ENCODE data around the gene OR10G8.
"Not testable (repeated sequence)": the region's sequence is repeated elsewhere in the genome, so short reads cannot be mapped to it uniquely, and the experiment has no call there.

Gene OR10G8, protein sequence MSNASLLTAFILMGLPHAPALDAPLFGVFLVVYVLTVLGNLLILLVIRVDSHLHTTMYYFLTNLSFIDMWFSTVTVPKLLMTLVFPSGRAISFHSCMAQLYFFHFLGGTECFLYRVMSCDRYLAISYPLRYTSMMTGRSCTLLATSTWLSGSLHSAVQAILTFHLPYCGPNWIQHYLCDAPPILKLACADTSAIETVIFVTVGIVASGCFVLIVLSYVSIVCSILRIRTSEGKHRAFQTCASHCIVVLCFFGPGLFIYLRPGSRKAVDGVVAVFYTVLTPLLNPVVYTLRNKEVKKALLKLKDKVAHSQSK

DNA sequence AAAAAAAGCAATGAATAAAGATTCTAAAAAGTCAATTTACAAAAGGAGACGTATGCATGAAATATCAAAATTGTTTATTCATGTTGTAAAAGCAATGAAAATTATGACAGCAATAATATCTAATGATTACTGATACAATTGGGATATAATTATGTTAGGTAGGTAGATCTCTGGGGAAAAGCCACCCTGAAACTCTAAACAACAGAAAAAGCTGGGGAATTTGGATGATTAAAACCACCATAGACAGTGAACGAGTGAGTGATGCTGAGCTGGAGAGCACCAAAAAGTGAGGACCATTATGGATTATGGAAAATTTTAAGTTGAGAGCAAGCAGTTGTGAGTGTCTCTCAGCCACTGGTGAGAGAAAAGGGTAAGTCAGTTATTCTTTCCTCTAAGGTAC lies at the start of gene OR10G8:
Gene OR10G8, plus strand, starts transcription at position 301 of the 400 bp plus-strand sequence. CDS start 2,825 bp downstream, outside the sequence.
- no peak for DNase-seq
- in situ Hi-C loops (cut with HindIII; ENCODE audit: low pct_ligation_motif_present, low pct_unique_long_range_greater_than_20kb, low sequenced_read_pairs): no loop called here

DNA sequence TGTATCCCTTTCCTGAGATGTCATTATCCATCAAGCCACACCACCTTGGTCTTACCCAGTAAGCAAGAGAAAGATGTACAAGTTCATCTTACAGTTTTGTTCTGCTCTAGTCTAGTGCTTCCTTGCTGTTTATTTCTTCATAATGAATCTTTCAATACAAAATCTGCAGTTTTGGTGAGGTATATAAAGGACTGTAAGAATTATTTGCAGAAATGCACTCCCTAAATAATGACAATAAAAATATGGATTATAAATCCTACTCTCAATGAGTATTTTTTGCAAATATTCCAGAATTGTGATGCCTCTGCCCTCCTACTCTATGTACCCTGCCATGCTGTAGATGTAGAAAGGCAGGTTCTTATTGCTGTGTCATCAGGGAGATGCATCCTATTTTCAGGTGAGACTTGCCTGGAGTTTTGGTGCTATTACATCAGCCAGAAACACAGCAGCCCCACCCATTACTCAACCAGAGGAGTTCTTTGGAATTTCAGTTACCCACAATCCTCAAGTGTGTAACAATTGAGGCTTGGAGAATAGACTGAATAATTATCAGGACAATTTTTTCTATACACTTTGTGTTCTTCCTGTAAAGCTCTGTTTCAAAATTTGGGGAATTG lies 48.8 kb upstream of the OR10G8 start, which contains the start of gene OR10S1:
Gene OR10S1, minus strand, starts transcription at position 51 of the 617 bp plus-strand sequence. CDS start 117 bp downstream, outside the sequence.
- no peak for DNase-seq
- in situ Hi-C loops (cut with HindIII; ENCODE audit: low pct_ligation_motif_present, low pct_unique_long_range_greater_than_20kb, low sequenced_read_pairs): no loop called here

DNA sequence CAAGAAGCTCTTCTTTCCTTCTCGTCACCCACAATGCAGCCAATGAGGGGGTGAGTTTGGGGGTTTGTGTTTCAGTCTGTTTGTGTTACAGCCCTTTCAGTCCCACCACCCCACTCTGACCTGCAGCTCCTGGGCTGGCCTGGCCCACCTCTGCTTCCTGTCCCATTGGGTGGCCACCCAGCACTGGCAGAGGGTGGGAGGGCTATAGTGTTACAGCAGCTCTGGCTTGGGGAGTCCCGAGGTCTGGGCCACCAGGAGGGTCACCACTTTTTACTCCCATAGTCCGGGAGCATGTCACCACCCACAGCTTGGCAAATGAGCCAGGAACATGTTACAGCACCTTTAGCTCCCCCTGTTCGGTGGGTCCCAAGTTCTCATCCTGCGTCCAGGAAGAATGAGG lies 47.3 kb upstream of the OR10G8 start:
- DNase-seq: no peak
- in situ Hi-C loops (cut with HindIII; ENCODE audit: low pct_ligation_motif_present, low pct_unique_long_range_greater_than_20kb, low sequenced_read_pairs): no loop called here

DNA sequence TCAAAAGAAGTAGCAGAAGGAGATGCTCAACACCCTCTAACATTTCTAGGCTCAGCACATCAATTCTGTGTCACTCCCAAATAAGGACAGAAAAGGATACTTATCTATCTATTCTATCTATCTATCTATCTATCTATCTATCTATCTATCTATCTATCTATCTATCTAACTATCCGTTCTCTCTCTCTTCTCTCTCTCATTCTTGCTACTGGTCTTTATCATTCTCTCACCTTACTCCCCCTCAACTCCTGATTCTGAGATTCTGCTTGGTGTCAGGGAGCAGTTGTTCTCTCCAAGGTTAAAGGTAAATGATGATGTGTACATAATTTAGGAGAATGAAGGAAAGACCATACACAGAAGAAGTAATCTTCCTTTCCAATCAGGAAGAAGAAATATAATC lies 31.5 kb upstream of the OR10G8 start, which contains the start of gene OR10G6:
Gene OR10G6, minus strand, starts transcription at position 43 of the 400 bp plus-strand sequence. Its CDS starts 0 bp downstream, at position 43.
- in situ Hi-C loops (cut with HindIII; ENCODE audit: low pct_ligation_motif_present, low pct_unique_long_range_greater_than_20kb, low sequenced_read_pairs): no loop called here
- no peak for DNase-seq

DNA sequence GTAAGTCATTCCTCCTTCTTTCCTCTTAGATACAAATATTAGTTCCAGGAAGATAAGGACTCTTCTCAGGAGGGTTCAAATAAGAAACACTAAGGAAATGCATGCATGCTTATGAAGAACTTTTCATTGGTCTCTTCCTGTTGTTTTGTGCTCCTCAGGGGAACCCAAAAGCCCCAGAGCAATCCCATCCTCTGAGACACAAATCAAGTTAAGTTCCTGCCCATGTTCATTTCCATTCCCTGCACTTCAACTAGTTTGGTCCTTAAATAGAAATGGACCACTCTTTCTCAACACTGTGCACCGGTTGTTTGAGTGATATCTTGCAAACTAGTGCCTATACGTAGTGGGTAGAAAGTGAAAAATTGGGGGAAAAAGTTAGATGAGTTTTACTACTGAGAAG lies 13.9 kb upstream of the OR10G8 start, which contains the start of gene OR10G4:
Gene OR10G4, plus strand, starts transcription at position 301 of the 400 bp plus-strand sequence. CDS start 2,578 bp downstream, outside the sequence.
- no peak for DNase-seq
- in situ Hi-C loops (cut with HindIII; ENCODE audit: low pct_ligation_motif_present, low pct_unique_long_range_greater_than_20kb, low sequenced_read_pairs): no loop called here

- in situ Hi-C loops (cut with HindIII; ENCODE audit: low pct_ligation_motif_present, low pct_unique_long_range_greater_than_20kb, low sequenced_read_pairs); DNase-seq: not testable (repeated sequence)
Observed at GRCh38 chr11:124015837-124016236, 10.8 kb upstream of the OR10G8 start.

DNA sequence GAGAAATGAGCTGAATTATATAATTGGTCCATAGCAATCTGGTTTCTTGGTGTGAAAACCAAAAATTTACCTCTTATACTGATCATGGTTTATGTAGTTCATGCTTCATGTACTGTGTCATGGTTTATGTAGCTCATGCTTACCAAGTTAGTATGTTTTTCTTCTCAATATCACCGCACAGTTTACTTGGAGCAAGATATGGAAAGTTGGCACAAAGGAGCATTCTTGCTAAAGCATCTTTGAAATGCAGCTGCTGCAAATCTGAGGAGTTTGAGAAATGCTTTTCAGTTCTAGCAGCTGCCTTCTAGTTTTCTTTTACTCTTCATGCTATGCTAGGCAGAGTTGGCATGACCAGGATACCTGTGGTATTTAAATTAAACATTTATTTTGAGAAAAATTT lies 10.1 kb downstream of the OR10G8 start:
- no peak for DNase-seq
- in situ Hi-C loops (cut with HindIII; ENCODE audit: low pct_ligation_motif_present, low pct_unique_long_range_greater_than_20kb, low sequenced_read_pairs): no loop called here

GRCh38 chr11:124039557-124039956 lies 13.0 kb downstream of the OR10G8 start:
- in situ Hi-C loops (cut with HindIII; ENCODE audit: low pct_ligation_motif_present, low pct_unique_long_range_greater_than_20kb, low sequenced_read_pairs): no loop called here
- no peak for DNase-seq

DNA sequence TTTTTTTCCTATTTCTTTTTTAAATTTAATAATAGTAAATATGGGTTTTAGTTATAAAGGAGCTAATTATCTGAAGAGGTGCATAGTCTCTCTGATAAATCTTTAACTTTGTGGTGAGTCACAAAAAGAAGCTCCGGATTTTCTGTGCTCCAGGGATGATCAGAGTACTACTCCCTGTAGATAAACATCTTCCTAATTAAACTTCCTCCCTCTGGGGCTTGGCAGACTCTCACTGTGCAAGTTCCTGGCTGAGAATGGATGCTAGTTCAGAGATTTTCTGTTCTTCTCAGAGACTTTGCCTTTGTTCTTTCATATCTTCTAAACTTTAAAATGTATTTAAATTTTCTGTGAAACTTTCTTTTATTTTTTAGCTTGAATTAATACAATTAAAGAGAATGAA lies 14.7 kb downstream of the OR10G8 start, which contains the start of gene OR10G7:
Gene OR10G7, minus strand, starts transcription at position 72 of the 400 bp plus-strand sequence. CDS start 2,324 bp downstream, outside the sequence.
- in situ Hi-C loops (cut with HindIII; ENCODE audit: low pct_ligation_motif_present, low pct_unique_long_range_greater_than_20kb, low sequenced_read_pairs): no loop called here

DNA sequence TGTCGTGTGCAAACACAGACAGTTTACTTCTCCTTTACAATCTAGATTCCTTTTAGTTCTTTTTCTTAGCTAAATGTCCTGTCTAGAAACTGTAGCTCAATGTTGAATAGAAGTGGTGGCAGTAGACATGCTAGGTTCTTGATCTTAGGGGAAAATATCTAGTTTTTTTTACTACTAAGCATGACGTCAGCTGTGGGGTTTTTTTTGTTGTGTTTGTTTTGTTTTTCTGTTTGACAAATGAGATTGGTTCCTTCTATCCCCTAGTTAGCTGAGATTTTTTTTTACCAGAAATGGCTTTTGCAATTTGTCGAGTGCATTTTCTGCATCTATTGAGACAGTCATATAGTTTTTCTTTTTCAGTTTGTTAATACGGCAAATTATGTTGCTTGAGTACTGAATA lies 16.8 kb downstream of the OR10G8 start:
- in situ Hi-C loops (cut with HindIII; ENCODE audit: low pct_ligation_motif_present, low pct_unique_long_range_greater_than_20kb, low sequenced_read_pairs): no loop called here
- no peak for DNase-seq

More for the DNA sequence above, 14.7 kb downstream of the OR10G8 start, which contains the start of gene OR10G7:
- no peak for DNase-seq

DNA sequence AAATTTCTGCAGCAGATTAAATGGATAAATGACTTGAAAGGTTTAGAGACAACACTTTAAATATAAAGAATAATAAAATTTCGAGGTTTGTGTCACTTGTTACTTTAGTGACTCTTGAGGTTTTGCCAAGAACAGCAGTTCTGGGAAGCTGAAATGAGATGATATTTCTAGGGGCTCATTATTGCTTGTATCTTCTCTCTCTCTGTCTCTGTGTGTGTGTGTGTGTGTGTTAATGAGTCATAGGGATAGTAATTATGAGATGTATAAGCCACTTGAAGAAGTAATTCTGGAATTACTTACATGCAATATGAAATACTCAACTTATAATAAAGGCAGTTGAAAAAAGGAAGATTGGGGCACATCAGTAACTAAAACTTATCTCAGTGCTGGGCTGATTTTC lies 24.1 kb downstream of the OR10G8 start:
- in situ Hi-C loops (cut with HindIII; ENCODE audit: low pct_ligation_motif_present, low pct_unique_long_range_greater_than_20kb, low sequenced_read_pairs): no loop called here

DNA sequence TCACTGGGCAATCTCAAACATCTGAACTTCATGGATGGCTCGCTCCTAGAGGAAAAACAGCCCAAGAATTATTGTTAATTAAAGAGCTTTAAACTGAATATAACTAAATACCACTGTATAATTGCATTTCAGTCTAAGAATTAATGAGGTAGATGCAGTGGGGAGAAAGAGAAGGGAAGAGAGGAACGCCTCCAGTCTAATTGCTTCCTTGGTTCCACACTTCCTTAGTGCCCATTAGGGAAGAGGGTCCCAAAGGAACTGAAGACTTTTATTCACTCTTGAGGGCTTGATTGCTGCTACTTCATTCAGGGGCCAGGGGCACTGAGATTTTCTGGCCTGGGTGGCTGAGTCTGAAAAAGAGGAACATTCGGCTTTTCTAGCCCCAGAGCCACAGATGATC lies 26.4 kb downstream of the OR10G8 start:
- in situ Hi-C loops (cut with HindIII; ENCODE audit: low pct_ligation_motif_present, low pct_unique_long_range_greater_than_20kb, low sequenced_read_pairs): no loop called here
- no peak for DNase-seq

More for the DNA sequence above, 24.1 kb downstream of the OR10G8 start:
- DNase-seq: no peak

- in situ Hi-C loops (cut with HindIII; ENCODE audit: low pct_ligation_motif_present, low pct_unique_long_range_greater_than_20kb, low sequenced_read_pairs): no loop called here
Observed at GRCh38 chr11:124068601-124069110, 42.1 kb downstream of the OR10G8 start.

DNA sequence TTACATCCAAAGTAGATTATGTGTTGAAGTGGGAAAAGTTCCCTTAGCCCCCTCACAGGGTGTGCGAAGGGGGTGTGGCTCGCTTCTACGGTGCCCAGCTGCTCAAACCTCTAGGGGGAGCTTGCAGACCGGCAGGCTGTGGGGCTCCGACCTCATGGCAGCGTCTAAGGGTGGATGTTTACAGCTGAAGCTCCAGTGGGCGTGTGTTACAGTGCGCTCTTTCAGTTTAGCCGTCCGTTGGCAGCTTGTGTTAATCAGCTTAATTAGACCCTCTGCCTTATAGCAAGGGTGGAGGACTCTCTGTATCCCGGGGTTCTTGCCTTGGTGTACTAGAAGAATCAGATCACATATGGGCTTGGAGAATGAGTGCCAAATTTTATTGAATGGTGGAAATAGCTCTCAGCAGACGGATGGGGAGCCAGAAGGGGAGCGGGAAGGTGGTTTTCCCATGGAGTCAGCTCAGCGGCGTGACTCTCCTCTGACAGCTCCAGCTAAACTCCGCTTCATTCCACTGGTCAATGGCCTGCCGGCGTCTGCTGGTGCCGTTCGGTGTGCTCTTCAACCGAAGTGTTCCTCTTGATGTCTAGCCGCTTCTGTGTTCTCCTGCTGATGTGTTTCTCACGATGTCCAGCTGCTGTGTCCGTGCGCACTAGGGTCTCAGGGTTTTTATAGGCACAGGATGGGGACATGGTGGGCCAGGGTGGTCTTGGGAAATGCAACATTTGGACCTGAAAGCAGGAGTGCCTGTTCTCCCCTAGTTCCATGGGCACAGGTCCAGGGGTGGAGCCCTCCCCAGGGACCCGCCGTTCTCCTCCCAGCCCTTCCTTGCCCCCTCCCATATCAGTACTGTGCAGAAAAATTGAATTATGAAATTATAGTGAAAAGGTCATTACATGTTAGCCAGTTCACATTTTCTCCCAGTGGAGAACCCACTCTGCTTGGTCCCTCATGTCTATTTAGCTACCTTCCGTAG lies 43.1 kb downstream of the OR10G8 start:
- peak; percentile 35 for DNase-seq

More at GRCh38 chr11:124068601-124069110, 42.1 kb downstream of the OR10G8 start:
- no peak for DNase-seq

GRCh38 chr11:124070915-124071622 lies 44.5 kb downstream of the OR10G8 start:
- in situ Hi-C loops (cut with HindIII; ENCODE audit: low pct_ligation_motif_present, low pct_unique_long_range_greater_than_20kb, low sequenced_read_pairs): no loop called here

More for the DNA sequence above, 43.1 kb downstream of the OR10G8 start:
- in situ Hi-C loops (cut with HindIII; ENCODE audit: low pct_ligation_motif_present, low pct_unique_long_range_greater_than_20kb, low sequenced_read_pairs): no loop called here

GRCh38 chr11:124071623-124071948 lies 45.0 kb downstream of the OR10G8 start:
- in situ Hi-C loops (cut with HindIII; ENCODE audit: low pct_ligation_motif_present, low pct_unique_long_range_greater_than_20kb, low sequenced_read_pairs): no loop called here
- DNase-seq: no peak

More at GRCh38 chr11:124070915-124071622, 44.5 kb downstream of the OR10G8 start:
- peak; percentile 46 for DNase-seq

GRCh38 chr11:124072147-124072546 lies 45.5 kb downstream of the OR10G8 start:
- DNase-seq: no peak
- in situ Hi-C loops (cut with HindIII; ENCODE audit: low pct_ligation_motif_present, low pct_unique_long_range_greater_than_20kb, low sequenced_read_pairs): no loop called here

GRCh38 chr11:124074554-124074953 lies 48.0 kb downstream of the OR10G8 start:
- in situ Hi-C loops (cut with HindIII; ENCODE audit: low pct_ligation_motif_present, low pct_unique_long_range_greater_than_20kb, low sequenced_read_pairs): no loop called here
- DNase-seq: no peak

Data from ACHN (cell line).